Spleen (tissue), 11 donors: Measurements from ENCODE around the gene HS2ST1. TPM values are rescaled to one million over a fixed set of nuclear protein-coding genes. Genes with fewer than 3 reads are reported as not detected.

Experiments used
- DNase-seq: peaks from one replicate; pipeline ENCODE4 v3.0.0-alpha.2; 2020
- H3K27ac ChIP-seq, 8 donors: fragments of 200-600 bp; sonication (generic) in 7 of 8; 1 replicate in 4 of 8; 2 replicates in 4 of 8; pipeline versions ENCODE4 v1.5.0 to v1.8.0; 2016 to 2021; ENCODE audit warnings: inconsistent platforms in 4 of 8, mild to moderate bottlenecking in 4 of 8, moderate library complexity in 1 of 8
- H3K27me3 ChIP-seq, 7 donors: fragments of 200-600 bp; sonication (generic) in 6 of 7; replicated peaks in 1 of 7; 1 replicate in 4 of 7; 2 replicates in 3 of 7; pipeline versions ENCODE4 v1.5.0 to v1.8.0; 2016 to 2021; ENCODE audit warnings: inconsistent platforms in 3 of 7, mild to moderate bottlenecking in 1 of 7
- H3K36me3 ChIP-seq, 6 donors: fragments of 200-600 bp; sonication (generic) in 5 of 6; 1 replicate in 4 of 6; 2 replicates in 2 of 6; pipeline versions ENCODE4 v1.5.0 to v1.8.0; 2016 to 2021; ENCODE audit warnings: inconsistent platforms in 2 of 6
- H3K4me1 ChIP-seq, 6 donors: fragments of 200-600 bp; sonication (generic) in 5 of 6; 1 replicate in 3 of 6; 2 replicates in 3 of 6; pipeline versions ENCODE4 v1.5.0 to v1.8.0; 2016 to 2021; ENCODE audit warnings: inconsistent platforms in 3 of 6
- H3K4me3 ChIP-seq, 8 donors: fragments of 200-600 bp; sonication (generic) in 7 of 8; 1 replicate in 4 of 8; 2 replicates in 4 of 8; pipeline versions ENCODE4 v1.5.0 to v1.8.0; 2016 to 2021; ENCODE audit warnings: inconsistent platforms in 4 of 8, mild to moderate bottlenecking in 4 of 8, moderate library complexity in 2 of 8
- H3K9me3 ChIP-seq, 8 donors: fragments of 200-600 bp; sonication (generic) in 7 of 8; 1 replicate in 4 of 8; 2 replicates in 4 of 8; pipeline versions ENCODE4 v1.5.0 to v1.8.0; 2016 to 2021; ENCODE audit warnings: inconsistent platforms in 4 of 8
- CTCF ChIP-seq, 11 experiments: fragments of 200-600 bp in 7 of 11; fragments of 450-650 bp in 4 of 11; sonication (generic) in 4 of 11; IDR thresholded peaks in 8 of 11; conservative IDR thresholded peaks in 3 of 11; 1 replicate in 7 of 11; 2 replicates in 4 of 11; pipeline versions ENCODE4 v1.4.0 to v1.8.0; 2016 to 2021; ENCODE audit warnings: antibody characterized with exemption in 11 of 11, inconsistent platforms in 4 of 11, mild to moderate bottlenecking in 1 of 11
- POLR2A ChIP-seq, 3 donors: fragments of 450-650 bp; IDR thresholded peaks; one replicate each; pipeline ENCODE4 v1.5.1; 2017; ENCODE audit warnings: antibody characterized with exemption in 3 of 3, mild to moderate bottlenecking in 1 of 3
- POLR2AphosphoS5 ChIP-seq, 3 donors: sonication (generic); formaldehyde crosslinking; IDR thresholded peaks; one replicate each; pipeline ENCODE4 v1.5.1; 2017; ENCODE audit warnings: antibody characterized with exemption in 3 of 3
- WGBS, 5 donors: extraction: QIAGEN DNeasy Blood & Tissue Kit in 3 of 5; methylation state at CpG; one replicate each; pipeline versions ENCODE4 v1.1.5 to v1.1.7; 2013 to 2018; 5-methylcytosine and 5-hydroxymethylcytosine counted together
- intact Hi-C: fragments of 100-400 bp; cut with DNase I; formaldehyde crosslinking; loops from one replicate; pipeline ENCODE4 v1.15.0; 2023; ENCODE audit warnings: low total_unique reads
- polyA plus RNA-seq, 3 donors: library from polyadenylated mRNA; stranded (reverse); fragments of 200-250 nt; gene quantifications; one replicate each; pipeline ENCODE4 v1.2.1, GENCODE V29; 2013
- total RNA-seq, 7 donors: library from RNA; depleted of rRNA in 3 of 7; stranded (reverse); fragments of >200 nt in 3 of 7; fragmentation: NEBNext Ultra II Directional in 4 of 7; extraction: Animal tissue kit (Norgen Biotek cat#: 25700) in 4 of 7; gene quantifications; one replicate each; pipeline versions ENCODE4 v1.1.0 to v1.2.1, GENCODE V29; 2016 to 2021
- donor health status: healthy with polysubstance abuse.
- donor health status: DM: no; HTN: no; CAD: no; lungs with moderate emphysema.
- donor health status: DM: no; HTN: no; CAD: no.
- donor health status: Bipolar disorder and iron deficiency.
- donor health status: healthy.
- donor health status: DM: no; HTN: no; CAD: no.
- donor health status: DM: yes; HTN: yes; CAD: no.

Gene HS2ST1
- total and polyA plus RNA-seq, 10 donors, result 4.6 to 32.9 (median 22.3) TPM

- 75 to 98% (median 95%) methylated on average over 2 of the region's 2 CpGs for WGBS, 5 donors
- H3K4me3 ChIP-seq, result no peak overlapping the region
- no peaks in the 10 kb centered on the region for H3K36me3 ChIP-seq
- H3K27me3 ChIP-seq, result peaks cover 0 to 10% (median 0%) of the 10 kb centered on the region in 7 donors
- intact Hi-C loops, result no loop called here
- H3K4me1 ChIP-seq, result peaks cover 0 to 13% (median 3%) of the 10 kb centered on the region in 6 donors
- DNase-seq, result no peak
- H3K9me3 ChIP-seq, result no peaks in the 10 kb centered on the region
- no peak for TF ChIP-seq POLR2A (IDR thresholded peaks at IDR 0.05)
- no peak for TF ChIP-seq CTCF (IDR thresholded peaks at IDR 0.05 in 8 of 11, conservative IDR thresholded peaks at IDR 0.05 in 3 of 11)
- TF ChIP-seq POLR2AphosphoS5 (IDR thresholded peaks at IDR 0.05), result no peak
- no peak overlapping the region for H3K27ac ChIP-seq
Observed at GRCh38 chr1:87144981-87145380, 230.5 kb downstream of the HS2ST1 start.

GRCh38 chr1:87146538-87146937 is 232.1 kb downstream of the HS2ST1 start:
- DNase-seq, result no peak
- 62 to 96% (median 77%) methylated on average over 2 of the region's 2 CpGs for WGBS, 5 donors

GRCh38 chr1:87146986-87147385 is 232.6 kb downstream of the HS2ST1 start:
- no peak for DNase-seq
- Histone ChIP-seq H3K27ac (no peak overlapping the region), H3K9me3 (no peaks in the 10 kb centered on the region), H3K36me3 (no peaks in the 10 kb centered on the region), H3K4me3 (no peak overlapping the region), H3K4me1 (peaks cover 0 to 32% (median 14%) of the 10 kb centered on the region in 6 donors), H3K27me3 (peaks cover 0 to 29% (median 5%) of the 10 kb centered on the region in 7 donors)
- intact Hi-C loops, result no loop called here
- WGBS, 5 donors, result 45 to 86% (median 51%) methylated on average over 2 of the region's 2 CpGs
- no peak for TF ChIP-seq CTCF (IDR thresholded peaks at IDR 0.05 in 8 of 11, conservative IDR thresholded peaks at IDR 0.05 in 3 of 11)
- TF ChIP-seq POLR2AphosphoS5 (IDR thresholded peaks at IDR 0.05), result no peak
- TF ChIP-seq POLR2A (IDR thresholded peaks at IDR 0.05), result no peak

More at GRCh38 chr1:87146538-87146937, 232.1 kb downstream of the HS2ST1 start:
- Histone ChIP-seq H3K9me3 (no peaks in the 10 kb centered on the region), H3K27ac (no peak overlapping the region), H3K4me1 (peaks cover 0 to 28% (median 9%) of the 10 kb centered on the region in 6 donors), H3K36me3 (no peaks in the 10 kb centered on the region), H3K4me3 (no peak overlapping the region), H3K27me3 (peaks cover 0 to 24% (median 5%) of the 10 kb centered on the region in 7 donors)
- intact Hi-C loops, result no loop called here
- TF ChIP-seq CTCF (IDR thresholded peaks at IDR 0.05 in 8 of 11, conservative IDR thresholded peaks at IDR 0.05 in 3 of 11) (no peak), POLR2A (IDR thresholded peaks at IDR 0.05) (no peak), POLR2AphosphoS5 (IDR thresholded peaks at IDR 0.05) (no peak)

GRCh38 chr1:87147851-87148250 is 233.4 kb downstream of the HS2ST1 start:
- no peaks in the 10 kb centered on the region for H3K9me3 ChIP-seq
- no peak overlapping the region for H3K4me3 ChIP-seq
- no peaks in the 10 kb centered on the region for H3K36me3 ChIP-seq
- WGBS, 5 donors, result 53 to 93% (median 75%) methylated on average over 3 of the region's 3 CpGs
- intact Hi-C loops, result no loop called here
- no peak overlapping the region for H3K27ac ChIP-seq
- peaks cover 0 to 33% (median 5%) of the 10 kb centered on the region in 7 donors for H3K27me3 ChIP-seq
- TF ChIP-seq CTCF (IDR thresholded peaks at IDR 0.05 in 8 of 11, conservative IDR thresholded peaks at IDR 0.05 in 3 of 11), result no peak
- TF ChIP-seq POLR2A (IDR thresholded peaks at IDR 0.05), result no peak
- TF ChIP-seq POLR2AphosphoS5 (IDR thresholded peaks at IDR 0.05), result no peak
- H3K4me1 ChIP-seq, result peaks cover 0 to 39% (median 19%) of the 10 kb centered on the region in 6 donors
- no peak for DNase-seq
